GM21619 (cell line): ENCODE measurements around the gene TMEM239.

ENCODE experiments used
- ATAC-seq: cut with Tn5 transposase; IDR thresholded peaks from one replicate; pipeline ENCODE4 v1.9.1; 2021; ENCODE audit not compliant: unreplicated experiment

TMEM239 gene

GRCh38 chr20:2846698-2847097 is 30.5 kb downstream of the TMEM239 start:
- no peak for ATAC-seq

GRCh38 chr20:2847802-2848201 is 31.6 kb downstream of the TMEM239 start:
- no peak for ATAC-seq

- ATAC-seq: no peak
Measured at GRCh38 chr20:2849529-2849928, 33.4 kb downstream of the TMEM239 start.

- ATAC-seq: no peak
Measured at GRCh38 chr20:2851086-2851485, 34.9 kb downstream of the TMEM239 start.

GRCh38 chr20:2858591-2858990 is 42.4 kb downstream of the TMEM239 start:
- no peak for ATAC-seq

GRCh38 chr20:2859330-2860121 is 43.4 kb downstream of the TMEM239 start:
- ATAC-seq: no peak

GRCh38 chr20:2864626-2865025 is 48.5 kb downstream of the TMEM239 start:
- ATAC-seq: no peak

GRCh38 chr20:2865101-2865500 is 48.9 kb downstream of the TMEM239 start:
- no peak for ATAC-seq

- ATAC-seq: no peak
Measured at GRCh38 chr20:2865630-2866029, 49.5 kb downstream of the TMEM239 start.

GRCh38 chr20:2866236-2866635 is 50.1 kb downstream of the TMEM239 start:
- ATAC-seq: no peak

- ATAC-seq: no peak
Measured at GRCh38 chr20:2867081-2867864, 51.1 kb downstream of the TMEM239 start.
